ENCODE measurements around the gene ZCCHC2.

ZCCHC2 gene

GRCh38 chr18:62498616-62499262 is 24.1 kb upstream of the ZCCHC2 start:
- Histone ChIP-seq H3K9me3 (ENCODE audit: low read length) (no peaks in the 10 kb centered on the region), H3K79me2 (ENCODE audit: insufficient read depth, low read length) (no peaks in the 10 kb centered on the region), H3K36me3 (ENCODE audit: insufficient read depth, low read length) (no peaks in the 10 kb centered on the region), H3K4me2 (ENCODE audit: low read length) (no peak overlapping the region), H3K4me1 (ENCODE audit: insufficient read depth, low read length, severe bottlenecking) (no peaks in the 10 kb centered on the region), H3K4me3 (ENCODE audit: low read depth, low read length, poor library complexity, severe bottlenecking) (no peak overlapping the region), H3K27me3 (ENCODE audit: insufficient read depth, low read length) (no peaks in the 10 kb centered on the region), H4K20me1 (ENCODE audit: insufficient read depth, low read length) (no peaks in the 10 kb centered on the region), H3K9ac (ENCODE audit: low read length) (no peak overlapping the region), H3K27ac (ENCODE audit: low read depth, low read length, poor library complexity, severe bottlenecking) (no peak overlapping the region), H3K9me2 (ENCODE audit: low read depth, low read length) (no peaks in the 10 kb centered on the region), H3F3A (ENCODE audit: insufficient read depth, low read length) (no peaks in the 10 kb centered on the region), H2AFZ (ENCODE audit: low read length) (no peak overlapping the region)
- TF ChIP-seq CTCF (IDR thresholded peaks at IDR 0.05; ENCODE audit: low read length): no peak
- no peak for TF ChIP-seq EZH2 (IDR thresholded peaks at IDR 0.05; ENCODE audit: borderline replicate concordance, low read length)

GRCh38 chr18:62499263-62499650 is 23.6 kb upstream of the ZCCHC2 start:
- Histone ChIP-seq H3K79me2 (ENCODE audit: insufficient read depth, low read length) (no peaks in the 10 kb centered on the region), H3K4me2 (ENCODE audit: low read length) (no peak overlapping the region), H3K4me3 (ENCODE audit: low read depth, low read length, poor library complexity, severe bottlenecking) (no peak overlapping the region), H3K4me1 (ENCODE audit: insufficient read depth, low read length, severe bottlenecking) (no peaks in the 10 kb centered on the region), H2AFZ (ENCODE audit: low read length) (no peak overlapping the region), H3K9me2 (ENCODE audit: low read depth, low read length) (no peaks in the 10 kb centered on the region), H3K27me3 (ENCODE audit: insufficient read depth, low read length) (no peaks in the 10 kb centered on the region), H3K36me3 (ENCODE audit: insufficient read depth, low read length) (no peaks in the 10 kb centered on the region), H3K27ac (ENCODE audit: low read depth, low read length, poor library complexity, severe bottlenecking) (no peak overlapping the region), H3F3A (ENCODE audit: insufficient read depth, low read length) (no peaks in the 10 kb centered on the region), H3K9me3 (ENCODE audit: low read length) (no peaks in the 10 kb centered on the region), H3K9ac (ENCODE audit: low read length) (no peak overlapping the region), H4K20me1 (ENCODE audit: insufficient read depth, low read length) (no peaks in the 10 kb centered on the region)
- TF ChIP-seq EZH2 (IDR thresholded peaks at IDR 0.05; ENCODE audit: borderline replicate concordance, low read length): no peak
- no peak for TF ChIP-seq CTCF (IDR thresholded peaks at IDR 0.05; ENCODE audit: low read length)

- H3K9ac ChIP-seq (ENCODE audit: low read length): no peak overlapping the region
- no peak overlapping the region for H3K4me2 ChIP-seq (ENCODE audit: low read length)
- no peaks in the 10 kb centered on the region for H3K9me2 ChIP-seq (ENCODE audit: low read depth, low read length)
- no peaks in the 10 kb centered on the region for H3K27me3 ChIP-seq (ENCODE audit: insufficient read depth, low read length)
- H3K4me3 ChIP-seq (ENCODE audit: low read depth, low read length, poor library complexity, severe bottlenecking): no peak overlapping the region
- peaks cover 1% of the 10 kb centered on the region for H3K4me1 ChIP-seq (ENCODE audit: insufficient read depth, low read length, severe bottlenecking)
- no peak for TF ChIP-seq CTCF (IDR thresholded peaks at IDR 0.05; ENCODE audit: low read length)
- TF ChIP-seq EZH2 (IDR thresholded peaks at IDR 0.05; ENCODE audit: borderline replicate concordance, low read length): no peak
- no peaks in the 10 kb centered on the region for H3K79me2 ChIP-seq (ENCODE audit: insufficient read depth, low read length)
- H3K9me3 ChIP-seq (ENCODE audit: low read length): no peaks in the 10 kb centered on the region
- no peak overlapping the region for H3K27ac ChIP-seq (ENCODE audit: low read depth, low read length, poor library complexity, severe bottlenecking)
- H3F3A ChIP-seq (ENCODE audit: insufficient read depth, low read length): no peaks in the 10 kb centered on the region
- no peak overlapping the region for H2AFZ ChIP-seq (ENCODE audit: low read length)
- no peaks in the 10 kb centered on the region for H4K20me1 ChIP-seq (ENCODE audit: insufficient read depth, low read length)
- H3K36me3 ChIP-seq (ENCODE audit: insufficient read depth, low read length): no peaks in the 10 kb centered on the region
These were observed 22.7 kb upstream of the ZCCHC2 start for GRCh38 chr18:62500174-62500573.

All from OCI-LY1 (cell line).